Central memory CD8-positive, alpha-beta T cell (primary cell): Measurements from ENCODE around the gene ANTKMT.

Experiments
- ATAC-seq: fragments of 150-1000 bp; cut with Tn5 transposase; replicated peaks from 2 replicates; pipeline ENCODE4 v1.10.0; 2022; ENCODE audit warnings: mild to moderate bottlenecking, moderate FRiP score, moderate number of reproducible peaks; ENCODE audit not compliant: poor library complexity, severe bottlenecking; ENCODE audit errors: extremely low read depth
- DNase-seq, 2 donors: peaks; one replicate each; pipeline ENCODE4 v3.0.0; 2021; ENCODE audit warnings: low spot score in 2 of 2
- H3K27ac Mint-ChIP-seq: one replicate; pipeline ENCODE4 v1.8.0; 2022; ENCODE audit warnings: low read depth, mild to moderate bottlenecking, moderate library complexity, mixed read lengths
- H3K27me3 Mint-ChIP-seq: one replicate; pipeline ENCODE4 v1.8.0; 2022; ENCODE audit warnings: mixed read lengths
- H3K36me3 Mint-ChIP-seq: one replicate; pipeline ENCODE4 v1.8.0; 2022; ENCODE audit warnings: mild to moderate bottlenecking, moderate library complexity, mixed read lengths; ENCODE audit not compliant: insufficient read depth
- H3K4me1 Mint-ChIP-seq: one replicate; pipeline ENCODE4 v1.8.0; 2022; ENCODE audit warnings: mixed read lengths
- H3K4me3 Mint-ChIP-seq: one replicate; pipeline ENCODE4 v1.8.0; 2022; ENCODE audit warnings: mild to moderate bottlenecking, moderate library complexity, mixed read lengths
- H3K9me3 Mint-ChIP-seq: one replicate; pipeline ENCODE4 v1.8.0; 2022; ENCODE audit warnings: mixed read lengths

The ANTKMT gene

GRCh38 chr16:766820-767640 is 46.1 kb downstream of the ANTKMT start:
- Mint-ChIP-seq H3K9me3 (no peaks in the 10 kb centered on the region), H3K27me3 (no peaks in the 10 kb centered on the region), H3K36me3 (peaks cover 2% of the 10 kb centered on the region), H3K4me3 (no peak overlapping the region), H3K4me1 (no peaks in the 10 kb centered on the region), H3K27ac (no peak overlapping the region)
- no peak for DNase-seq
- ATAC-seq: no peak

- no peak overlapping the region for H3K27ac Mint-ChIP-seq
- ATAC-seq: no peak
- H3K27me3 Mint-ChIP-seq: no peaks in the 10 kb centered on the region
- peaks cover 2% of the 10 kb centered on the region for H3K36me3 Mint-ChIP-seq
- H3K4me1 Mint-ChIP-seq: no peaks in the 10 kb centered on the region
- no peaks in the 10 kb centered on the region for H3K9me3 Mint-ChIP-seq
- no peak for DNase-seq
- no peak overlapping the region for H3K4me3 Mint-ChIP-seq
Observed at GRCh38 chr16:767743-768235, 46.8 kb downstream of the ANTKMT start.

GRCh38 chr16:768428-768827 is 47.5 kb downstream of the ANTKMT start:
- no peak overlapping the region for H3K4me3 Mint-ChIP-seq
- H3K27me3 Mint-ChIP-seq: no peaks in the 10 kb centered on the region
- no peak overlapping the region for H3K27ac Mint-ChIP-seq
- no peaks in the 10 kb centered on the region for H3K4me1 Mint-ChIP-seq
- no peaks in the 10 kb centered on the region for H3K9me3 Mint-ChIP-seq
- peaks cover 2% of the 10 kb centered on the region for H3K36me3 Mint-ChIP-seq
- no peak for DNase-seq
- no peak for ATAC-seq

GRCh38 chr16:769184-769784 is 48.3 kb downstream of the ANTKMT start:
- ATAC-seq: no peak
- H3K36me3 Mint-ChIP-seq: no peaks in the 10 kb centered on the region
- H3K4me3 Mint-ChIP-seq: no peak overlapping the region
- no peak for DNase-seq
- no peak overlapping the region for H3K27ac Mint-ChIP-seq
- no peaks in the 10 kb centered on the region for H3K4me1 Mint-ChIP-seq
- no peaks in the 10 kb centered on the region for H3K9me3 Mint-ChIP-seq
- no peaks in the 10 kb centered on the region for H3K27me3 Mint-ChIP-seq

GRCh38 chr16:769934-770333 is 49.0 kb downstream of the ANTKMT start:
- H3K4me3 Mint-ChIP-seq: no peak overlapping the region

GRCh38 chr16:770411-770810 is 49.5 kb downstream of the ANTKMT start:
- H3K4me3 Mint-ChIP-seq: no peak overlapping the region
- no peaks in the 10 kb centered on the region for H3K36me3 Mint-ChIP-seq
- ATAC-seq (no peak), DNase-seq (no peak)
- H3K9me3 Mint-ChIP-seq: no peaks in the 10 kb centered on the region
- no peak overlapping the region for H3K27ac Mint-ChIP-seq
- no peaks in the 10 kb centered on the region for H3K27me3 Mint-ChIP-seq
- no peaks in the 10 kb centered on the region for H3K4me1 Mint-ChIP-seq

More at GRCh38 chr16:769934-770333, 49.0 kb downstream of the ANTKMT start:
- H3K27ac Mint-ChIP-seq: no peak overlapping the region
- H3K9me3 Mint-ChIP-seq: no peaks in the 10 kb centered on the region
- no peaks in the 10 kb centered on the region for H3K36me3 Mint-ChIP-seq
- no peak for ATAC-seq
- DNase-seq: no peak
- no peaks in the 10 kb centered on the region for H3K4me1 Mint-ChIP-seq
- no peaks in the 10 kb centered on the region for H3K27me3 Mint-ChIP-seq
